SK-N-SH (cell line): ENCODE measurements around the gene RIT1. TPM values are rescaled to one million over a fixed set of nuclear protein-coding genes. Genes with fewer than 3 reads are reported as not detected.

Source experiments
- CTCF ChIA-PET: fragments of 300-600, 350-600 bp; formaldehyde crosslinking; extraction: SDS; loops from one replicate; lab custom pipeline; 2021; lab: Yijun Ruan, JAX
- POLR2A ChIA-PET: fragments of 350-600 bp; sonication (Branson Sonifier 250); formaldehyde crosslinking; extraction: SDS; loops from one replicate; lab custom pipeline; 2020; ENCODE audit warnings: antibody characterized with exemption, inconsistent platforms; lab: Yijun Ruan, JAX
- DNase-seq: peaks from one replicate; pipeline ENCODE4 v3.0.0; 2012
- H2AFZ ChIP-seq: fragments of 200-600 bp; sonication (generic); 2 replicates; pipeline ENCODE4 v1.8.1; 2016; ENCODE audit warnings: antibody characterized with exemption, mild to moderate bottlenecking, low read depth
- H3F3A ChIP-seq: fragments of 200-600 bp; sonication (generic); replicated peaks from 2 replicates; pipeline ENCODE3; 2016; ENCODE audit warnings: antibody characterized with exemption, mild to moderate bottlenecking; ENCODE audit not compliant: insufficient read depth
- H3K27ac ChIP-seq, 2 experiments: fragments of 200-500 bp in 1 of 2; fragments of 200-600 bp in 1 of 2; sonication (Bioruptor generic) in 1 of 2; sonication (generic), shearing (Covaris generic) in 1 of 2; 2 replicates each; pipeline versions ENCODE4 v1.5.1 to v1.6.1; 2014 to 2016; ENCODE audit warnings: low read depth in 2 of 2, inconsistent platforms in 1 of 2, low read length in 1 of 2, mild to moderate bottlenecking in 1 of 2, mixed read lengths in 1 of 2
- H3K27me3 ChIP-seq: fragments of 200-600 bp; sonication (generic), shearing (Covaris generic); 2 replicates; pipeline ENCODE4 v1.6.1; 2016; ENCODE audit warnings: mixed run types; ENCODE audit not compliant: insufficient read depth
- H3K36me3 ChIP-seq, 2 experiments: fragments of 200-500 bp in 1 of 2; fragments of 200-600 bp in 1 of 2; sonication (Bioruptor generic) in 1 of 2; sonication (generic) in 1 of 2; replicated peaks in 1 of 2; 2 replicates each; pipeline versions ENCODE3 to v1.5.1; 2014 to 2016; ENCODE audit warnings: low read length in 1 of 2, mild to moderate bottlenecking in 1 of 2; ENCODE audit not compliant: insufficient read depth in 2 of 2, control insufficient read depth in 1 of 2
- H3K4me1 ChIP-seq, 2 experiments: fragments of 200-500 bp in 1 of 2; fragments of 200-600 bp in 1 of 2; sonication (Bioruptor generic) in 1 of 2; sonication (generic), shearing (Covaris generic) in 1 of 2; 2 replicates each; pipeline versions ENCODE4 v1.5.1 to v1.6.1; 2014 to 2016; ENCODE audit warnings: low read depth in 1 of 2, low read length in 1 of 2, mixed run types in 1 of 2; ENCODE audit not compliant: insufficient read depth in 2 of 2, control insufficient read depth in 1 of 2
- H3K4me2 ChIP-seq: fragments of 200-600 bp; sonication (generic), shearing (Covaris generic); 2 replicates; pipeline ENCODE4 v1.6.1; 2017; ENCODE audit warnings: mixed run types
- H3K4me3 ChIP-seq, 2 experiments: fragments of 200-500 bp in 1 of 2; fragments of 200-600 bp in 1 of 2; sonication (Bioruptor generic) in 1 of 2; sonication (generic), shearing (Covaris generic) in 1 of 2; 2 replicates each; pipeline versions ENCODE4 v1.5.1 to v1.8.1; 2014 to 2016; ENCODE audit warnings: low read depth in 2 of 2, inconsistent platforms in 1 of 2, low read length in 1 of 2, mild to moderate bottlenecking in 1 of 2, mixed read lengths in 1 of 2, moderate library complexity in 1 of 2
- H3K79me2 ChIP-seq: fragments of 200-600 bp; sonication (generic); 2 replicates; pipeline ENCODE4 v1.8.1; 2017; ENCODE audit warnings: mild to moderate bottlenecking; ENCODE audit not compliant: insufficient read depth
- H3K9ac ChIP-seq: fragments of 200-600 bp; sonication (generic); 2 replicates; pipeline ENCODE4 v1.6.1; 2017; ENCODE audit warnings: mixed run types
- H3K9me2 ChIP-seq: fragments of 200-600 bp; sonication (generic); 2 replicates; pipeline ENCODE4 v1.6.1; 2017; ENCODE audit warnings: mixed run types
- H3K9me3 ChIP-seq: fragments of 200-600 bp; sonication (generic); 2 replicates; pipeline ENCODE4 v1.6.1; 2017; ENCODE audit warnings: mixed run types, mild to moderate bottlenecking, moderate library complexity
- H4K20me1 ChIP-seq: fragments of 200-600 bp; sonication (generic); 2 replicates; pipeline ENCODE4 v1.6.1; 2017; ENCODE audit warnings: mild to moderate bottlenecking, mixed run types; ENCODE audit not compliant: insufficient read depth
- CHD2 ChIP-seq: fragments of 150-350 bp; IDR thresholded peaks from 2 replicates; pipeline ENCODE4 v1.6.1; 2018; ENCODE audit warnings: low read length; ENCODE audit not compliant: partially characterized antibody
- ELF1 ChIP-seq: IDR thresholded peaks from 2 replicates; pipeline ENCODE4 v1.4.0; 2012
- EZH2phosphoT487 ChIP-seq: fragments of 200-600 bp; sonication (generic); IDR thresholded peaks from 2 replicates; pipeline ENCODE4 v1.6.1; 2017; ENCODE audit warnings: low read depth, mixed run types, mild to moderate bottlenecking, antibody characterized with exemption, moderate library complexity, borderline replicate concordance
- FOSL2 ChIP-seq: IDR thresholded peaks from 2 replicates; pipeline ENCODE4 v1.4.0; 2012; ENCODE audit warnings: low read depth, mild to moderate bottlenecking, moderate library complexity, borderline replicate concordance
- FOXJ3 ChIP-seq: sonication (generic); formaldehyde crosslinking; IDR thresholded peaks from 2 replicates; pipeline ENCODE4 v1.5.1; 2020; ENCODE audit warnings: mild to moderate bottlenecking, missing genetic modification reagents
- FOXM1 ChIP-seq: IDR thresholded peaks from 2 replicates; pipeline ENCODE4 v1.4.0; 2012; ENCODE audit warnings: low read depth, mild to moderate bottlenecking
- GABPA ChIP-seq: IDR thresholded peaks from 2 replicates; pipeline ENCODE4 v1.4.0; 2012; ENCODE audit warnings: low read depth, mild to moderate bottlenecking
- GATA2 ChIP-seq: sonication (generic); formaldehyde crosslinking; IDR thresholded peaks from 2 replicates; pipeline ENCODE4 v1.5.0; 2020; ENCODE audit warnings: mild to moderate bottlenecking, missing genetic modification reagents
- IRF3 ChIP-seq: fragments of 150-350 bp; IDR thresholded peaks from 2 replicates; pipeline ENCODE4 v1.6.1; 2016; ENCODE audit warnings: mild to moderate bottlenecking, low read depth, low read length
- JUND ChIP-seq: IDR thresholded peaks from 2 replicates; pipeline ENCODE4 v1.4.0; 2012
- MEF2A ChIP-seq: IDR thresholded peaks from 2 replicates; pipeline ENCODE4 v1.4.0; 2012; ENCODE audit warnings: low read depth, borderline replicate concordance
- MXI1 ChIP-seq: IDR thresholded peaks from 2 replicates; pipeline ENCODE4 v1.6.1; 2012; ENCODE audit warnings: mild to moderate bottlenecking, low read depth, low read length, improper control_type of control experiment
- RAD21 ChIP-seq: IDR thresholded peaks from 2 replicates; pipeline ENCODE4 v1.6.1; 2012; ENCODE audit warnings: mild to moderate bottlenecking, low read length
- RCOR1 ChIP-seq: fragments of 150-350 bp; IDR thresholded peaks from 2 replicates; pipeline ENCODE4 v1.6.1; 2017; ENCODE audit warnings: antibody characterized with exemption, low read length
- RXRA ChIP-seq: IDR thresholded peaks from 2 replicates; pipeline ENCODE4 v1.4.0; 2012; ENCODE audit warnings: low read depth, mild to moderate bottlenecking, borderline replicate concordance
- SIN3A ChIP-seq: IDR thresholded peaks from 2 replicates; pipeline ENCODE4 v1.6.1; 2012; ENCODE audit warnings: low read depth, mild to moderate bottlenecking, low read length, moderate library complexity, borderline replicate concordance
- SMC3 ChIP-seq: IDR thresholded peaks from 2 replicates; pipeline ENCODE4 v1.6.1; 2012; ENCODE audit warnings: low read depth, low read length, improper control_type of control experiment
- TAF1 ChIP-seq: IDR thresholded peaks from 2 replicates; pipeline ENCODE4 v1.6.1; 2012; ENCODE audit warnings: low read depth, mild to moderate bottlenecking, low read length, moderate library complexity, borderline replicate concordance
- TCF12 ChIP-seq: IDR thresholded peaks from 2 replicates; pipeline ENCODE4 v1.4.0; 2012
- USF1 ChIP-seq: IDR thresholded peaks from 2 replicates; pipeline ENCODE4 v1.4.0; 2012; ENCODE audit warnings: low read depth, borderline replicate concordance
- YY1 ChIP-seq: IDR thresholded peaks from 2 replicates; pipeline ENCODE4 v1.4.0; 2012; ENCODE audit warnings: low read depth, mild to moderate bottlenecking
- ZBTB33 ChIP-seq: IDR thresholded peaks from 2 replicates; pipeline ENCODE4 v1.4.0; 2012; ENCODE audit warnings: low read depth, borderline replicate concordance
- WGBS: methylation state at CpG from one replicate; pipeline ENCODE4 v1.1.6; 2017; ENCODE audit warnings: low lambda C conversion rate; 5-methylcytosine and 5-hydroxymethylcytosine counted together
- polyA plus RNA-seq, 3 experiments: library from polyadenylated mRNA; depleted of rRNA; stranded (reverse); fragments of >200 nt; gene quantifications; 2 replicates each; pipeline ENCODE4 v1.2.3, GENCODE V29; 2012

RIT1 gene
- polyA plus RNA-seq, 1 of the 3 experiments (the other 2 are of a cell fraction): 28.8 TPM

GRCh38 chr1:155899683-155900082 is 11.5 kb downstream of the RIT1 start:
- peaks cover 33 to 77% of the 10 kb centered on the region in 2 experiments for H3K36me3 ChIP-seq
- 96% methylated on average over 2 of the region's 2 CpGs for WGBS
- no peaks in the 10 kb centered on the region for H4K20me1 ChIP-seq
- POLR2A ChIA-PET: no interaction called here
- H3F3A ChIP-seq: peaks cover 20% of the 10 kb centered on the region
- peaks cover 0 to 3% of the 10 kb centered on the region in 2 experiments; a peak in 1 of 4 replicates for H3K4me1 ChIP-seq
- CTCF ChIA-PET: interaction anchor here (1.2 kb wide), 1 partner anchor 8 kb away, joined by 3 read pairs; no protein-coding TSS in a partner anchor
- no peak overlapping the region for H3K4me2 ChIP-seq
- H3K79me2 ChIP-seq: peaks cover 12% of the 10 kb centered on the region; the same call in 1 of the 2 replicates
- no peak for DNase-seq
- H3K9me2 ChIP-seq: no peaks in the 10 kb centered on the region
- no peak overlapping the region for H3K27ac ChIP-seq
- H2AFZ ChIP-seq: no peak overlapping the region
- H3K9ac ChIP-seq: no peak overlapping the region
- no peak for TF ChIP-seq GATA2 (CRISPR knock-in tag)
- TF ChIP-seq FOXJ3 (CRISPR knock-in tag): no peak
- TF ChIP-seq RXRA: no peak
- no peak for TF ChIP-seq RCOR1
- no peak for TF ChIP-seq CHD2
- no peak for TF ChIP-seq TCF12
- no peak for TF ChIP-seq ZBTB33
- TF ChIP-seq SMC3: no peak
- TF ChIP-seq MEF2A: no peak
- no peak for TF ChIP-seq TAF1
- no peak for TF ChIP-seq RAD21
- no peak for TF ChIP-seq FOXM1
- no peak for TF ChIP-seq ELF1
- no peak for TF ChIP-seq IRF3
- no peak for TF ChIP-seq FOSL2
- TF ChIP-seq GABPA: no peak
- no peak for TF ChIP-seq SIN3A
- H3K4me3 ChIP-seq: no peak overlapping the region
- H3K9me3 ChIP-seq: no peaks in the 10 kb centered on the region
- no peaks in the 10 kb centered on the region for H3K27me3 ChIP-seq

GRCh38 chr1:155898888-155899287 is 12.3 kb downstream of the RIT1 start:
- Histone ChIP-seq H3K9me2 (no peaks in the 10 kb centered on the region), H3K27me3 (no peaks in the 10 kb centered on the region), H3K27ac (peak overlapping the region in 1 of 2 experiments; percentile 6; a peak in 2 of 4 replicates), H3K4me2 (no peak overlapping the region), H3F3A (peaks cover 28% of the 10 kb centered on the region), H3K79me2 (peaks cover 7% of the 10 kb centered on the region; the same call in 1 of the 2 replicates), H2AFZ (no peak overlapping the region), H3K9me3 (no peaks in the 10 kb centered on the region), H4K20me1 (no peaks in the 10 kb centered on the region), H3K4me3 (no peak overlapping the region), H3K9ac (no peak overlapping the region), H3K4me1 (peaks cover 3 to 7% of the 10 kb centered on the region in 2 experiments; a peak in 3 of 4 replicates), H3K36me3 (peaks cover 25 to 69% of the 10 kb centered on the region in 2 experiments)
- no peak for TF ChIP-seq EZH2phosphoT487
- no peak for TF ChIP-seq USF1
- no peak for TF ChIP-seq YY1
- no peak for TF ChIP-seq MXI1
- no peak for TF ChIP-seq JUND
- no peak for TF ChIP-seq IRF3
- WGBS: 93% methylated on average over 2 of the region's 2 CpGs
- no peak for DNase-seq
- CTCF ChIA-PET: interaction anchor here (0.7 to 1.2 kb wide), 4 partner anchors 8 to 85 kb away, joined by 3 read pairs; no protein-coding TSS in a partner anchor
- POLR2A ChIA-PET: interaction anchor here (1.5 kb wide), 1 partner anchor 42 kb away, joined by 3 read pairs; the partner anchor contains the start of gene GON4L
